Neural crest cell (in vitro differentiated cells): ENCODE results near the gene NPC2. TPM values are rescaled to one million over a fixed set of nuclear protein-coding genes. Genes with fewer than 3 reads are reported as not detected.

Experiments
- DNase-seq: peaks from one replicate; pipeline ENCODE4 v3.0.0; 2021; ENCODE audit warnings: low read depth, mixed read lengths, low spot score
- H3K27ac Mint-ChIP-seq: one replicate; pipeline ENCODE4 v1.8.0; 2021; ENCODE audit warnings: mild to moderate bottlenecking, mixed read lengths; ENCODE audit not compliant: unreplicated experiment
- H3K27me3 Mint-ChIP-seq: 2 replicates; pipeline ENCODE4 v1.8.0; 2021; ENCODE audit warnings: low read depth, mild to moderate bottlenecking, mixed read lengths
- H3K36me3 Mint-ChIP-seq: 2 replicates; pipeline ENCODE4 v1.8.0; 2021; ENCODE audit warnings: low read depth, mild to moderate bottlenecking, mixed read lengths
- H3K4me1 Mint-ChIP-seq: 2 replicates; pipeline ENCODE4 v1.8.0; 2021; ENCODE audit warnings: mixed read lengths
- H3K4me3 Mint-ChIP-seq: one replicate; pipeline ENCODE4 v1.8.0; 2021; ENCODE audit warnings: mild to moderate bottlenecking, mixed read lengths
- H3K9me3 Mint-ChIP-seq: 2 replicates; pipeline ENCODE4 v1.8.0; 2021; ENCODE audit warnings: mixed read lengths
- CTCF ChIP-seq: fragments of 200-600 bp; sonication (generic); conservative IDR thresholded peaks from 2 replicates; pipeline ENCODE4 v1.5.0; 2021; ENCODE audit warnings: antibody characterized with exemption, mild to moderate bottlenecking
- total RNA-seq: library from RNA; stranded (reverse); gene quantifications from 2 replicates; pipeline ENCODE4 v1.2.1, GENCODE V29; 2021

The NPC2 gene
- total RNA-seq, 1 donor from 2014 or later, result 108 TPM

- no peak overlapping the region for H3K4me3 Mint-ChIP-seq
- no peaks in the 10 kb centered on the region for H3K27me3 Mint-ChIP-seq
- DNase-seq, result no peak
Measured at GRCh38 chr14:74524076-74524811, 31.1 kb upstream of the NPC2 start.

GRCh38 chr14:74522740-74523139 is 29.6 kb upstream of the NPC2 start:
- Mint-ChIP-seq H3K36me3 (no peaks in the 10 kb centered on the region), H3K4me3 (no peak overlapping the region), H3K9me3 (no peaks in the 10 kb centered on the region), H3K27me3 (no peaks in the 10 kb centered on the region), H3K4me1 (no peaks in the 10 kb centered on the region), H3K27ac (peak overlapping the region; percentile 75)
- no peak for TF ChIP-seq CTCF
- no peak for DNase-seq

More at GRCh38 chr14:74524076-74524811, 31.1 kb upstream of the NPC2 start:
- H3K27ac Mint-ChIP-seq, result no peak overlapping the region
- no peaks in the 10 kb centered on the region for H3K9me3 Mint-ChIP-seq
- no peaks in the 10 kb centered on the region for H3K36me3 Mint-ChIP-seq
- no peaks in the 10 kb centered on the region for H3K4me1 Mint-ChIP-seq
- no peak for TF ChIP-seq CTCF

- H3K27me3 Mint-ChIP-seq, result no peaks in the 10 kb centered on the region
- H3K9me3 Mint-ChIP-seq, result no peaks in the 10 kb centered on the region
- TF ChIP-seq CTCF, result no peak
- H3K36me3 Mint-ChIP-seq, result no peaks in the 10 kb centered on the region
- no peak overlapping the region for H3K4me3 Mint-ChIP-seq
- no peak overlapping the region for H3K27ac Mint-ChIP-seq
- DNase-seq, result no peak
- peaks cover 3% of the 10 kb centered on the region for H3K4me1 Mint-ChIP-seq
Measured at GRCh38 chr14:74521756-74522155, 28.7 kb upstream of the NPC2 start.

GRCh38 chr14:74519316-74520074 is 26.4 kb upstream of the NPC2 start:
- H3K27ac Mint-ChIP-seq, result peak overlapping the region; percentile 50

GRCh38 chr14:74518221-74518620 is 25.1 kb upstream of the NPC2 start:
- peaks cover 17% of the 10 kb centered on the region for H3K4me1 Mint-ChIP-seq
- H3K36me3 Mint-ChIP-seq, result no peaks in the 10 kb centered on the region
- no peak overlapping the region for H3K27ac Mint-ChIP-seq
- H3K9me3 Mint-ChIP-seq, result no peaks in the 10 kb centered on the region
- no peak for DNase-seq
- H3K27me3 Mint-ChIP-seq, result no peaks in the 10 kb centered on the region
- TF ChIP-seq CTCF, result no peak
- no peak overlapping the region for H3K4me3 Mint-ChIP-seq

More at GRCh38 chr14:74519316-74520074, 26.4 kb upstream of the NPC2 start:
- H3K4me3 Mint-ChIP-seq, result no peak overlapping the region
- H3K4me1 Mint-ChIP-seq, result peaks cover 13% of the 10 kb centered on the region
- H3K27me3 Mint-ChIP-seq, result no peaks in the 10 kb centered on the region
- no peak for DNase-seq
- H3K36me3 Mint-ChIP-seq, result no peaks in the 10 kb centered on the region
- H3K9me3 Mint-ChIP-seq, result no peaks in the 10 kb centered on the region
- no peak for TF ChIP-seq CTCF
